KOPT-K1 (cell line): ENCODE data around the gene IZUMO1R.
"Not testable (repeated sequence)": the region's sequence is repeated elsewhere in the genome, so short reads cannot be mapped to it uniquely, and the experiment has no call there.

Experiments
- H3K27ac ChIP-seq: fragments of 200-600 bp; sonication (generic); 2 replicates; pipeline ENCODE4 v1.5.1; 2016; ENCODE audit warnings: antibody characterized with exemption, mild to moderate bottlenecking, low read depth, low read length; ENCODE audit not compliant: poor library complexity, severe bottlenecking
- H3K36me3 ChIP-seq: fragments of 200-600 bp; sonication (generic); 2 replicates; pipeline ENCODE4 v1.5.1; 2017; ENCODE audit warnings: antibody characterized with exemption, mild to moderate bottlenecking, low read length, moderate library complexity; ENCODE audit not compliant: insufficient read depth
- H3K9me3 ChIP-seq: fragments of 200-600 bp; sonication (generic); 2 replicates; pipeline ENCODE4 v1.5.1; 2017; ENCODE audit warnings: antibody characterized with exemption, low read length, mild to moderate bottlenecking; ENCODE audit not compliant: insufficient read depth, poor library complexity, severe bottlenecking

Gene IZUMO1R

GRCh38 chr11:94346311-94346710, 41.9 kb downstream of the IZUMO1R start:
- not testable (repeated sequence) for H3K27ac ChIP-seq, H3K9me3 ChIP-seq, H3K36me3 ChIP-seq

GRCh38 chr11:94350850-94351563, 46.6 kb downstream of the IZUMO1R start:
- H3K27ac ChIP-seq, H3K9me3 ChIP-seq, H3K36me3 ChIP-seq: not testable (repeated sequence)
